Transverse colon (tissue), 4 donors: Measurements from ENCODE around the gene AKAP13. TPM values are rescaled to one million over a fixed set of nuclear protein-coding genes. Genes with fewer than 3 reads are reported as not detected.

Experiments used
- DNase-seq: peaks from one replicate; pipeline ENCODE4 v3.0.0-alpha.2; 2019
- H3K27ac ChIP-seq, 4 donors: fragments of 200-600 bp; sonication (generic); 2 replicates each; pipeline ENCODE4 v1.5.1; 2016 to 2018; ENCODE audit warnings: inconsistent platforms in 4 of 4
- H3K27me3 ChIP-seq: fragments of 200-600 bp; sonication (generic); 2 replicates; pipeline ENCODE4 v1.5.1; 2017; ENCODE audit warnings: inconsistent platforms
- H3K36me3 ChIP-seq, 4 donors: fragments of 200-600 bp; sonication (generic); 2 replicates each; pipeline ENCODE4 v1.5.1; 2017 to 2019; ENCODE audit warnings: inconsistent platforms in 4 of 4
- H3K4me1 ChIP-seq, 4 donors: fragments of 200-600 bp; sonication (generic); 2 replicates each; pipeline ENCODE4 v1.5.1; 2017 to 2020; ENCODE audit warnings: inconsistent platforms in 4 of 4
- H3K4me3 ChIP-seq, 4 donors: fragments of 200-600 bp; sonication (generic); 1 replicate in 1 of 4; 2 replicates in 3 of 4; pipeline versions ENCODE4 v1.5.1 to v1.6.1; 2017 to 2019; ENCODE audit warnings: inconsistent platforms in 4 of 4
- H3K9me3 ChIP-seq, 2 donors: fragments of 200-600 bp; sonication (generic); 2 replicates each; pipeline ENCODE4 v1.5.1; 2017 to 2019; ENCODE audit warnings: inconsistent platforms in 2 of 2
- EP300 ChIP-seq: sonication (generic); formaldehyde crosslinking; IDR thresholded peaks from one replicate; pipeline ENCODE4 v1.6.1; 2017; ENCODE audit warnings: antibody characterized with exemption, low read depth
- POLR2A ChIP-seq: fragments of 450-650 bp; IDR thresholded peaks from one replicate; pipeline ENCODE4 v1.6.1; 2016; ENCODE audit warnings: antibody characterized with exemption, mild to moderate bottlenecking, moderate library complexity
- POLR2AphosphoS5 ChIP-seq, 3 donors: sonication (generic); formaldehyde crosslinking; IDR thresholded peaks; one replicate each; pipeline ENCODE4 v1.6.1; 2016; ENCODE audit warnings: antibody characterized with exemption in 3 of 3
- WGBS, 2 donors: methylation state at CpG; one replicate each; pipeline ENCODE4 v1.1.5; 2018; ENCODE audit warnings: low coverage in 1 of 2; 5-methylcytosine and 5-hydroxymethylcytosine counted together
- in situ Hi-C, 4 donors: fragments of 200-750 bp; cut with MboI; loops; one replicate each; pipeline versions ENCODE4 v1.15.0 to v1.15.1; 2017; ENCODE audit warnings: low sequenced_read_pairs in 3 of 4, low pct_ligation_motif_present in 1 of 4, low pct_unique_long_range_greater_than_20kb in 1 of 4
- intact Hi-C: fragments of 100-400 bp; cut with DNase I; formaldehyde crosslinking; loops from one replicate; pipeline ENCODE4 v1.15.1; 2023; ENCODE audit warnings: low total_unique reads
- total RNA-seq, 4 donors: library from RNA; depleted of rRNA; stranded (reverse); fragments of >200 nt; gene quantifications; one replicate each; pipeline ENCODE4 v1.1.0, GENCODE V29; 2016
- TF ChIP-seq, protein P1 (sequence below), 5 experiments: fragments of 200-600 bp in 3 of 5; fragments of 450-650 bp in 2 of 5; sonication (generic) in 3 of 5; IDR thresholded peaks; 1 replicate in 2 of 5; 2 replicates in 3 of 5; pipeline ENCODE4 v1.5.1; 2016 to 2017; ENCODE audit warnings: antibody characterized with exemption in 5 of 5, inconsistent platforms in 3 of 5, mild to moderate bottlenecking in 2 of 5, moderate library complexity in 1 of 5

AKAP13 gene
- total RNA-seq, 4 donors from 2014 or later, result 206 to 291 (median 214) TPM

- H3K27ac ChIP-seq, result peak overlapping the region; percentile 82 to 84 (median 82)
- peak overlapping the region in 2 of 4 donors; percentile 0 to 21 for H3K4me3 ChIP-seq
- intact Hi-C loops (no loop called here), in situ Hi-C loops (loop anchor here in 1 of 4 donors (25.0 kb wide), 1 partner anchor 420 kb away; no protein-coding TSS in a partner anchor)
- WGBS, 2 donors, result 46 to 75% methylated on average over 1 to 5 of the region's 5 CpGs
- no peaks in the 10 kb centered on the region for H3K9me3 ChIP-seq
- TF ChIP-seq, protein P1, sequence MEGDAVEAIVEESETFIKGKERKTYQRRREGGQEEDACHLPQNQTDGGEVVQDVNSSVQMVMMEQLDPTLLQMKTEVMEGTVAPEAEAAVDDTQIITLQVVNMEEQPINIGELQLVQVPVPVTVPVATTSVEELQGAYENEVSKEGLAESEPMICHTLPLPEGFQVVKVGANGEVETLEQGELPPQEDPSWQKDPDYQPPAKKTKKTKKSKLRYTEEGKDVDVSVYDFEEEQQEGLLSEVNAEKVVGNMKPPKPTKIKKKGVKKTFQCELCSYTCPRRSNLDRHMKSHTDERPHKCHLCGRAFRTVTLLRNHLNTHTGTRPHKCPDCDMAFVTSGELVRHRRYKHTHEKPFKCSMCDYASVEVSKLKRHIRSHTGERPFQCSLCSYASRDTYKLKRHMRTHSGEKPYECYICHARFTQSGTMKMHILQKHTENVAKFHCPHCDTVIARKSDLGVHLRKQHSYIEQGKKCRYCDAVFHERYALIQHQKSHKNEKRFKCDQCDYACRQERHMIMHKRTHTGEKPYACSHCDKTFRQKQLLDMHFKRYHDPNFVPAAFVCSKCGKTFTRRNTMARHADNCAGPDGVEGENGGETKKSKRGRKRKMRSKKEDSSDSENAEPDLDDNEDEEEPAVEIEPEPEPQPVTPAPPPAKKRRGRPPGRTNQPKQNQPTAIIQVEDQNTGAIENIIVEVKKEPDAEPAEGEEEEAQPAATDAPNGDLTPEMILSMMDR (IDR thresholded peaks at IDR 0.05), result no peak
- TF ChIP-seq EP300, result no peak
- peak; percentile 20 for TF ChIP-seq POLR2A
- H3K36me3 ChIP-seq, result peaks cover 0 to 24% (median 9%) of the 10 kb centered on the region in 4 donors
- H3K4me1 ChIP-seq, result peaks cover 10 to 68% (median 32%) of the 10 kb centered on the region in 4 donors
- no peaks in the 10 kb centered on the region for H3K27me3 ChIP-seq
- peak; percentile 23 for DNase-seq
Measured at GRCh38 chr15:85706779-85707518, 326.5 kb downstream of the AKAP13 start.

DNA sequence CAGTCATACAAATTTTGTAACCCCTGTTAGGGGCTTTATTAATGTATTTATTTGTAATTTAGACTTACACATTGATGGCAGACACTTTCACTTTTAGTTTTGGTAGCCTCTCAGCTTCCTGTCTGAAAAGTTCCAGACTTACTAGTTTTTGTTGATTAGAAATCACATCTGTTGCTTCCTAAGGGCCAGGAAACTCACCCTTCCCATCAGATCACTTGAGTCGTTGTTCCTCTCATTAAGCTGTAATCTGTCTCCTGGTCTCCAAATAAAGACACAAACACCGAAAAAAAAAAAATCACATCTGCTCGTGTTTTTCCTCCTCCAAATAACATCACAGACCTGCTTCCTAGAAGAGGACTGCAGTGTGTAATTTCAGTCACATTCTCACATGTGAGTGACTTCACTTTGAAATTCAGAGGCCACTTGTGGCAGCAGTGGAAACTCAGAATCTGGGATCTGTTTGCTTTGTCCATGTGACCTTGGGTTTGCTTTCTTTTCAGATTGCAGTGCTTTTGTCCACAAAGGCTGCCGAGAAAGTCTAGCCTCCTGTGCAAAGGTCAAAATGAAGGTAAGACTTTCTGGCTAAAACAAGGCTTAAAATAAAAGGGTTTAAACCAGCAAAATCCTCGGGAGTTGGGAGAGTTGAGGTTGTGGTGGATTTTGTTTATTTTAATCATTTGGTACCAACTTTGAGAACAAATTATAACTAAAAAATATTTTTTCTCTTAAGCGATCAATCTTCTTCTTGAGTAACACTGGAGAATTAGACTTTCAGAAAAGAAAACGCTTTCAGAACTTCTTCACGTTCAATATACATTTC lies 327.3 kb downstream of the AKAP13 start:
- in situ Hi-C loops, result loop anchor here in 1 of 4 donors (25.0 kb wide), 1 partner anchor 420 kb away; no protein-coding TSS in a partner anchor
- intact Hi-C loops, result no loop called here
- TF ChIP-seq POLR2AphosphoS5 (IDR thresholded peaks at IDR 0.05), result peak in 2 of 3 donors; percentile 12 to 29
- TF ChIP-seq POLR2A, result no peak
- H3K36me3 ChIP-seq, result peaks cover 0 to 26% (median 12%) of the 10 kb centered on the region in 4 donors
- WGBS, 2 donors, result 25% methylated on average over 6 to 8 of the region's 8 CpGs
- H3K27me3 ChIP-seq, result no peaks in the 10 kb centered on the region
- no peak for DNase-seq
- H3K9me3 ChIP-seq, result no peaks in the 10 kb centered on the region
- peak overlapping the region in 2 of 4 donors; percentile 0 to 21 for H3K4me3 ChIP-seq
- H3K4me1 ChIP-seq, result peaks cover 10 to 60% (median 31%) of the 10 kb centered on the region in 4 donors
- peak overlapping the region; percentile 82 to 84 (median 82) for H3K27ac ChIP-seq

GRCh38 chr15:85708402-85708941 lies 328.1 kb downstream of the AKAP13 start:
- WGBS, 2 donors, result 64 to 65% methylated on average over 6 of the region's 6 CpGs
- no peaks in the 10 kb centered on the region for H3K27me3 ChIP-seq
- H3K4me3 ChIP-seq, result no peak overlapping the region
- DNase-seq, result no peak
- H3K27ac ChIP-seq, result peak overlapping the region; percentile 82 to 84 (median 82)
- H3K9me3 ChIP-seq, result no peaks in the 10 kb centered on the region
- peaks cover 0 to 27% (median 12%) of the 10 kb centered on the region in 4 donors for H3K36me3 ChIP-seq
- TF ChIP-seq POLR2AphosphoS5 (IDR thresholded peaks at IDR 0.05) (no peak), POLR2A (no peak), EP300 (no peak)
- TF ChIP-seq, protein P1 (IDR thresholded peaks at IDR 0.05), result no peak
- intact Hi-C loops, result no loop called here
- peaks cover 10 to 53% (median 31%) of the 10 kb centered on the region in 4 donors for H3K4me1 ChIP-seq
- in situ Hi-C loops, result loop anchor here in 1 of 4 donors (25.0 kb wide), 1 partner anchor 421 kb away; no protein-coding TSS in a partner anchor

DNA sequence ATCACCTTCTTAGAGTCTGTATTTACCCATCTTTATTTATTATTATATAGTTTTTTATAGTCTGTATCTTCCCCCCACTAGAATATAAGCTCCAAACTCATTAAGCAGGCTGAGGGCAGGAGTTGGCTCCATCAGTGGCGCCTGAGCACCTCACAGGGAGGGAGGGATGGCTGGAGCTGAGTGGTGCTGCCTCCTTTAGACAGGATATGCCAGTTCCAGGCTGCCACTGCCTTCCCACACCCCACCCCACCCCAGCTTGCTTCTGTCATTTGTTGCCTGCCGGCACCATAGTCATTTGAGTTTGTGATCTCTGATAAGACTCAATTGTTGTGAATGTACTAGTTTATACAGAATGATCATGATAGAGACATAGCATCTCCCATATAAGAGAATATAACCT lies 328.8 kb downstream of the AKAP13 start:
- Histone ChIP-seq H3K4me1 (peaks cover 7 to 45% (median 29%) of the 10 kb centered on the region in 4 donors), H3K4me3 (no peak overlapping the region), H3K27ac (peak overlapping the region in 1 of 4 donors; percentile 84), H3K9me3 (no peaks in the 10 kb centered on the region), H3K27me3 (no peaks in the 10 kb centered on the region), H3K36me3 (peaks cover 0 to 31% (median 14%) of the 10 kb centered on the region in 4 donors)
- TF ChIP-seq EP300 (no peak), POLR2AphosphoS5 (IDR thresholded peaks at IDR 0.05) (no peak), POLR2A (no peak)
- TF ChIP-seq, protein P1 (IDR thresholded peaks at IDR 0.05), result no peak
- intact Hi-C loops (no loop called here), in situ Hi-C loops (loop anchor here in 1 of 4 donors (25.0 kb wide), 1 partner anchor 422 kb away; no protein-coding TSS in a partner anchor)
- no peak for DNase-seq
- 83 to 90% methylated on average over 2 of the region's 2 CpGs for WGBS, 2 donors
